Activated CD4-positive, alpha-beta T cell treated with anti-CD3 and anti-CD28 coated beads for 36 hours (primary cell): ENCODE results near the gene ULK1. TPM values are rescaled to one million over a fixed set of nuclear protein-coding genes. Genes with fewer than 3 reads are reported as not detected.

ENCODE experiments used
- ATAC-seq: fragments of 200-7000 bp; cut with Tn5 transposase; one replicate; pipeline ENCODE4 v1.10.0; 2021; ENCODE audit warnings: mild to moderate bottlenecking, moderate library complexity
- CTCF ChIA-PET: fragments of 350-600 bp; sonication (Branson Sonifier 250); formaldehyde crosslinking; loops from one replicate; lab custom pipeline; 2021; ENCODE audit warnings: antibody characterized with exemption; lab: Charles Lee
- POLR2A ChIA-PET: fragments of 350-600 bp; sonication (Branson Sonifier 250); formaldehyde crosslinking; loops from one replicate; lab custom pipeline; 2021; ENCODE audit warnings: antibody characterized with exemption, inconsistent platforms; lab: Charles Lee
- DNase-seq: peaks from one replicate; pipeline ENCODE4 v3.0.0-alpha.2; 2020
- H3K27ac Mint-ChIP-seq: one replicate; pipeline ENCODE4 v1.8.0; 2021; ENCODE audit warnings: mixed read lengths
- H3K27me3 Mint-ChIP-seq: one replicate; pipeline ENCODE4 v1.8.0; 2021; ENCODE audit warnings: mixed read lengths
- H3K36me3 Mint-ChIP-seq: one replicate; pipeline ENCODE4 v1.8.0; 2021; ENCODE audit warnings: low read depth, mixed read lengths
- H3K4me1 Mint-ChIP-seq: one replicate; pipeline ENCODE4 v1.8.0; 2021; ENCODE audit warnings: mixed read lengths
- H3K4me3 Mint-ChIP-seq: one replicate; pipeline ENCODE4 v1.8.0; 2021; ENCODE audit warnings: mild to moderate bottlenecking, moderate library complexity, mixed read lengths
- H3K9me3 Mint-ChIP-seq: one replicate; pipeline ENCODE4 v1.8.0; 2021; ENCODE audit warnings: low read depth, mixed read lengths
- intact Hi-C, 2 experiments: fragments of 100-400 bp; cut with DNase I in 1 of 2; cut with micrococcal nuclease in 1 of 2; formaldehyde crosslinking; loops; one replicate each; pipeline versions ENCODE4 v1.14.2 to v1.15.1; 2022 to 2024; cut with DNase I, micrococcal nuclease
- total RNA-seq, 2 experiments: library from RNA; stranded (reverse); gene quantifications; one replicate each; pipeline ENCODE4 v1.2.3, GENCODE V29; 2021

The ULK1 gene
- total RNA-seq, 2 experiments from 2014 or later = 12.9 to 14.4 TPM

DNA sequence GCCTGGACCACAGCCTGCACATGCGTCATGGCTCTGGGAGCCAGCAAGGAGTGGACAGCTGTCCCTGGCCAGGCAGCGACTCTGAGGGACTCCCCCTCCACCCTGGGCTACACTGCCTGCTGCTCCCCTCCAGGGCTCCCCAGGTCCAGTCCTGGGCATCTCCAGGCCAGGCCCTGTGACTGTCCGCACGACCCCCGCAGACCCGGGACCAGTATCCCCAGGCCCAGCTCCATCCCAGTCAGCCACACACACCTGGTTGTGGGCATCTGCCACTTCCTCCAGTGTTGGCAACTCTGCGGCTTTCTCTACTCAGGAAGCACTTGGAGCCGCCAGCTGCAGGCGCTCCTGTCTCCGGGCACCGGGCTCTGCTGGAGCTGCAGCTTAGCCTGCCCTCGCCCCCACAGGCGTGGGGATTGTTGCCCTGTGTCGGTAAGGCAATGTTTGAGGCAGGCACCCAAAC is 2.4 kb downstream of the ULK1 start:
- ChIA-PET POLR2A (interaction anchor here (0.9 kb wide), 1 partner anchor 9 kb away, joined by 4 read pairs; no protein-coding TSS in a partner anchor), CTCF (no interaction called here)
- no peak overlapping the region for H3K27ac Mint-ChIP-seq
- DNase-seq (no peak), ATAC-seq (no peak)
- no peaks in the 10 kb centered on the region for H3K9me3 Mint-ChIP-seq
- H3K4me3 Mint-ChIP-seq = peak overlapping the region; percentile 78
- H3K27me3 Mint-ChIP-seq = no peaks in the 10 kb centered on the region
- H3K4me1 Mint-ChIP-seq = peaks cover 12% of the 10 kb centered on the region
- H3K36me3 Mint-ChIP-seq = peaks cover 5% of the 10 kb centered on the region
- intact Hi-C loops = loop anchor here (1.0 kb wide), 2 partner anchors 32 to 247 kb away; partner anchors contain the start of genes DDX51 (in 1 of the 2), NOC4L (in 1 of the 2) and PUS1 (in 1 of the 2)

DNA sequence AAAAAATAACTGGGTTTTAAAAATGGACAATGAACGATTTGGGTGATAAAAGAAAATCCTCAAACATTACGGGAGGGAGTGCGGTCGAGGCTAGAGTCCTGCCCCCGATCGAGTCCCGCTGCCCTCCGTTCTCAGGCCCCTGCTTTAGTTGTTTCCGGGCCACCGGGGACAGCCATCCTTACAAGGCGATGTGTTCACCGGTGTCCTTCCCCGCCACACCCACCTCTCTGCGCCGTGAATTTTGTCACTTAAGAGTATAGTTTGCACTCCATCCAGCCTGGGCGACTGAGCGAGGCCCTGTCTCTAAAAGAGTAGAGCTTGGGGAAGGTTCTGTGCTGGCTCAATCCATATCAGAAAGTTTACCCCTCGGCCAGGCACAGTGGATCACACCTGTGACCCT is 2.9 kb downstream of the ULK1 start:
- Mint-ChIP-seq H3K4me3 (peak overlapping the region; percentile 78), H3K36me3 (peaks cover 5% of the 10 kb centered on the region), H3K27me3 (no peaks in the 10 kb centered on the region), H3K27ac (no peak overlapping the region), H3K4me1 (peaks cover 12% of the 10 kb centered on the region), H3K9me3 (no peaks in the 10 kb centered on the region)
- ChIA-PET POLR2A (interaction anchor here (0.9 kb wide), 1 partner anchor 9 kb away, joined by 4 read pairs; no protein-coding TSS in a partner anchor), CTCF (no interaction called here)
- no peak for DNase-seq
- intact Hi-C loops = no loop called here
- no peak for ATAC-seq

DNA sequence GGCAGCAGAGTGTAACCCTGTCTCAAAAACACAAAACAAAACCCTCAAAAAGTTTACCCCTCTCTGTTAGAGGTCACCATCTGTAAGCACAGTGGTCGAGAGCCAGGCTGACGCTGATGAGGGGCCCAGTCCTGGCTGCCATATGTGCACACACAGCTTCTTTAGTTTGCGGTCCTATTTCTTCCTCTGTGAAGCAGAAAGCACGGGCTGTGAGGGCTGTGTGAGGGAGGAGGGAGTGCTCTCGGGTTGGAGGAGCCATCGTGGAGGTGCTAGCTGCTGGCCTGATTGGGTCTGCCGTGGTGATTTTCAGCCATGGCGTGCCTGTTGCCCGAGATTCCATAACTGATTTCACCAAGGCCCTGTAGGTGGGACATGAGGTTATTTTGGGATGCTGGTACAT is 3.5 kb downstream of the ULK1 start:
- intact Hi-C loops = no loop called here
- no peaks in the 10 kb centered on the region for H3K27me3 Mint-ChIP-seq
- ChIA-PET CTCF (no interaction called here), POLR2A (no interaction called here)
- H3K9me3 Mint-ChIP-seq = no peaks in the 10 kb centered on the region
- peaks cover 12% of the 10 kb centered on the region for H3K4me1 Mint-ChIP-seq
- H3K4me3 Mint-ChIP-seq = no peak overlapping the region
- DNase-seq (no peak), ATAC-seq (no peak)
- no peak overlapping the region for H3K27ac Mint-ChIP-seq
- peaks cover 5% of the 10 kb centered on the region for H3K36me3 Mint-ChIP-seq

DNA sequence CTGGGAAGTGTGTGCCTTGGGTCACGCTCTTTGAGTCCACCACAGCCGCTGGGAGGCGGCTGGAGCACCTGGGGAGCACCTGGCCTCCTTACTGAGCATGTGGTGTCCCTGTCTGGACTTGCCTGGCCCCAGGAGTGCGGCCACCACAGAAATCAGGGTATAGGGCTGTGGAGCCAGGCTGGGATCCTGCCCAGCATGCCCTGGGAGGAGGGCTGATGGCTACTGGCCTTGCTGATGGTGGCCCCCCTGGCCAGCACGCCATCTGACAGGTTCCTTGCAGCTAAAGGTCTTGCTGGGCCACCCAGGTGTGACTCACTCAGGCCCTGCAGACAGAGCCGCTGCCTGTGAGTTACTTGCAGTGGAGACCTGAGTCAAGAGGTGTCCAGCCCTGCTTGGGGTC is 6.0 kb downstream of the ULK1 start:
- DNase-seq (no peak), ATAC-seq (no peak)
- Mint-ChIP-seq H3K4me1 (peaks cover 15% of the 10 kb centered on the region), H3K27ac (no peak overlapping the region), H3K36me3 (peaks cover 5% of the 10 kb centered on the region), H3K9me3 (no peaks in the 10 kb centered on the region), H3K27me3 (no peaks in the 10 kb centered on the region), H3K4me3 (no peak overlapping the region)
- CTCF ChIA-PET = no interaction called here
- POLR2A ChIA-PET = no interaction called here
- intact Hi-C loops = no loop called here

DNA sequence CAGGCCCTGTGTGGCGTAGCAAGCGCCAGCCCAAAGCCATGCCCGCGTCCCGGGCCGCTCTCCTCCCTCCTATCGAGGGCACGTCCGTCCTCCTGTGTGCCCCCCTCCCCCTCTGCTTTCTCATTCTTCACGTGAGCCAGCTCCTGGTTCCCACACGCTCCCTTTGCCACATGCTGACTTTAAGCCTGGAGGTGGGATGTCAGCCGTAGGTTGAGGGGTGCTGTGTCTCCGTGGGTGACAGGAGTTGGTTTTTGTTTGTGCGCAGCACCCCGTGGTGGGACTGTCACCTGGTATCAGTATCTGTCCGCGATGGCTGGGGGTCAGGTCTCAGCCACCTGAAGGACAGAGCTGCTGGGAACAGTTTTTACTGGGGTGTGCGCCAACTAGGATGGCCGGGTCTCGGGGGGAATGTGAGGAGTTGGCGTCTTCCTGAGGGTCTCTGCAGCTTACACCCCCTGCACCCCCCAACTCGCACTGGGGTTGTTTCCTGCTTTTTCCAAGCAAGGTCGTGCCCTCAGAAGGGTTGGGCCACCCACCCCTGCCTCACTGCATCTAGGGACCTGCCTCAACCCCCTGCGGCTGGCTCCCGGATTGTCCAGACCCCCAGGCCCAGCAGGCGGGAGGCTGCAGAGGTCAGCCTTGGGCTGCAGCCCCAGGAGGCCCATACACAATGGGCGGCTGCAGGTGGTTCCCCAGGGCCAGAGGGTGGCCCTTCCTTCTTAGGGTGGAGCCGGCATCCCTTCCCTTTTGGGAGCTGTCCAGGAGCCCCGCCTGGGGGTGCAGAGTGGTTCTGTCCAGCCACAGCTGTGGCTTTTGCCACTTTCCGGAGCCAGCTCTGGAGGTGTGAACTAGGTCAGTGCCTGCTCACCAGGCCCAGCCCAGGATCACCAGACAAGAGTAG is 7.3 kb downstream of the ULK1 start:
- ChIA-PET CTCF (interaction anchor here (0.6 kb wide), 1 partner anchor 95 kb away, joined by 3 read pairs; no protein-coding TSS in a partner anchor), POLR2A (no interaction called here)
- Mint-ChIP-seq H3K4me1 (peaks cover 16% of the 10 kb centered on the region), H3K4me3 (no peak overlapping the region), H3K27me3 (no peaks in the 10 kb centered on the region), H3K9me3 (no peaks in the 10 kb centered on the region), H3K27ac (no peak overlapping the region), H3K36me3 (peaks cover 4% of the 10 kb centered on the region)
- no peak for ATAC-seq
- intact Hi-C loops = no loop called here
- DNase-seq = no peak

DNA sequence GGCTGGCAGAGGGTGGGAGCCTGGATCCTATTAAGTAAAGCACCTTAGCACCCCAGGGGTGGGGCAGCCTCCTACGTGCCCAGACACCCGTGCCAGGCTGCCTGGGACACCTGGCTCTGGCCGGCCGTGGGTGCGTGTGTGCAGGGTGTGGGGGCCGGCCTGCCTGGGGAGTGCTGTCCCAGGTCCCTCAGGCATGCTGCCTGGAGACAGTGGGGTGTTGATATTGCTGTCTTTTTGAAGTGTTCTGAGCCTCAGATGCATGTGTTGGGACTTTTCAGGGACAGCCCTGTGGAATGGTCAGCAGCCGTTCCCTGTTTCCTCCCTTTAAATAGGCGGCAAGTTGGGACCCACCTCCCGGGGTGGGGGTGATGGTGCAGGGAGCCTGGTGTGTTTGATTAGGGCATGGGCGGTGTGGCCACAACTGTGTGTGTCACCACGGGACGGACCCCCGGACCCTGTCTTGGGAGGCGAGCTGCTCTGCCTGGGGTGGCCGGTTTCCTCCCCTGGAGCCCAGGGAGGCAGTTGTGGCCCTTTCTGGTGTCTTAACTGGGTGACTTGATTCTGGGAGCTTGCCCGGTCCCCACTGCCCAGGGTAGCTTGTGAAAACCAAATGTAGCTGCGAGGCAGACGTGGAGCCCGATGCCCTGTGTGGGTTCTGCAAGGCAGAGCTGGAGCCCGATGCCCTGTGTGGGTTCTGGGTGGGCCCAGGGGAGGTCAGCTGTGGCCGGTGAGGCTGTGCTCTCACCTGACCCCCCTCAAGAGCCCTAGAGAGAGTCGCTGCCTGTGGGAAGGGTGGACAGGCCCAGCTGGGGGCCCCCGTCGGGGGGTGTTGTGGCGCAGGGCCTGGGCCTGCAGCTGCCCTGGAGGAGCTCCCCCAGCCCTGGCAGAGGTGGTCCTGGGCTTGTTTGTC is 8.2 kb downstream of the ULK1 start:
- ATAC-seq (no peak), DNase-seq (no peak)
- H3K36me3 Mint-ChIP-seq = peaks cover 2% of the 10 kb centered on the region
- no peak overlapping the region for H3K4me3 Mint-ChIP-seq
- ChIA-PET CTCF (interaction anchor here (0.6 to 1.1 kb wide), 2 partner anchors 20 to 95 kb away, joined by 3 read pairs; no protein-coding TSS in a partner anchor), POLR2A (no interaction called here)
- H3K9me3 Mint-ChIP-seq = no peaks in the 10 kb centered on the region
- intact Hi-C loops = no loop called here
- H3K4me1 Mint-ChIP-seq = peaks cover 11% of the 10 kb centered on the region
- no peak overlapping the region for H3K27ac Mint-ChIP-seq
- no peaks in the 10 kb centered on the region for H3K27me3 Mint-ChIP-seq

DNA sequence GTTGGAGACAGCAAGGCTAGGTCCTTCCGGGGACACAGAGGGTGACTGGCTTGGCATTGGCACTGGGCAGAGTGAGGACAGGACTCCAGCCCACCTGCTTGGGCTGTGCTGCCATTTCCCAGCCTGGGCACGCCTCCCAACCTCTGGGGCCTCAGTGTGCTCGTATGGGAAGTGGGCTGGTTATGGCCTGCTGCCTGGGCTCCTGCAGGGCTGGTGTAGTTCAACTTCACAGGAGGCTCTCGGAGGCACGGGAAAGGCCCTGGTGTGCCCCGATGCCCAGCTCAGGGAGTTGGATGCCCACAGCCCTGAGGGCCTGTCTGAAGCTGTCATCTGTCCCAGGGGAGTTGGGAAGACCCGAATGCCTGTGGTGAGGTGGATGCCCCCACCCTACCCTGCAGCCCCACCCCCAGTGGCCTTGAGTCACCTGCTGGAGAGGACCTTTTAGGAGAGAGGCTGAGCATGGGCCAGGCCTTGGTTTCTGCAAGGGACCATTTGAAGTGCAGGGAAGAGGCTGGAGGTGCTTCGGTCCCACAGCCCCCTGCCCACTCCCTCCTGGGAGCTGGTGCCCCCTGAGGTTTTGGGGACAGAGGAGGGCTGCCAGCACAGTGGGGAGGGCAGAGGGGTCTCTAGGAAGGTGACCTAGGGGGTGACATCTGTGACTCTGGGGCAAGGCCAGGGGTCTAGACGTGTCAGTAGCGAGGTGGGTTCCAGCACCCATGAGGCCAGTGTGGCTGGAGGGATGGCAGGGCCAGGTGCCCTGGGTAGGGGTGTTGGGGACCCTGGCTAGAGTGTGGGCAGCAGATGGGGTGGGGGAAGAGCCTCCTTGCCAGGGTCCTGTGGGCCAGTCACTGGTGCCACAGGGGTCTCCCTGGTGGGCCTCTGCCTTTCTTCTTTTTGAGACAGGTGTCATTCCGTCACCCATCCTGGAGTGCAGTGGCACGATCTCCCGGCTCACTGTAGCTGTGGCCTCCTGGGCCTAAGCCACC is 9.1 kb downstream of the ULK1 start:
- no peak for ATAC-seq

DNA sequence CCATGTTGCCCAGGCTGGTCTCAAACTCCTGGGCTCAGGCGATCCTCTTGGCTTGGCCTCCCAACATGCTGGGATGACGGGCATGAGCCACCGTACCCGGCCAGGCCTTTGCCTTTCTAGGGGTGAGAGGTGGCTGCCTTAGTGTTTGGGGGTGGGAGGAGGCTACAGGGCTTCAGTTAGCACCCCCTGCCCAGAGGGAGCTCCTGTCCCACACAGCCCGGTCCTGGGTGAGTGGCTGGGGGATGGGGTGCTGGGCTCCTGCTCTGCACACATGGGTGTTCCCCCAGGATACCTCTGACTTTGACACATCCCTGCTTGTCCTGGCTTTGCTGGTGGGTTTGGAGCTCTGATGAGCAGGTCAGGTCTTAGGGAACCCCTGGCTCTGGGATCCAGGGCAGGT is 9.9 kb downstream of the ULK1 start:
- DNase-seq = no peak
- Mint-ChIP-seq H3K27ac (peak overlapping the region; percentile 19), H3K27me3 (no peaks in the 10 kb centered on the region), H3K4me1 (peaks cover 8% of the 10 kb centered on the region), H3K4me3 (no peak overlapping the region), H3K9me3 (no peaks in the 10 kb centered on the region), H3K36me3 (peaks cover 2% of the 10 kb centered on the region)
- CTCF ChIA-PET = no interaction called here
- POLR2A ChIA-PET = no interaction called here
- no peak for ATAC-seq
- intact Hi-C loops = no loop called here

More for the DNA sequence above, 9.1 kb downstream of the ULK1 start:
- H3K9me3 Mint-ChIP-seq = no peaks in the 10 kb centered on the region
- H3K36me3 Mint-ChIP-seq = peaks cover 2% of the 10 kb centered on the region
- peaks cover 8% of the 10 kb centered on the region for H3K4me1 Mint-ChIP-seq
- H3K27me3 Mint-ChIP-seq = no peaks in the 10 kb centered on the region
- intact Hi-C loops = no loop called here
- H3K27ac Mint-ChIP-seq = no peak overlapping the region
- H3K4me3 Mint-ChIP-seq = no peak overlapping the region
- ChIA-PET CTCF (interaction anchor here (1.1 kb wide), 1 partner anchor 21 kb away, joined by 3 read pairs; no protein-coding TSS in a partner anchor), POLR2A (no interaction called here)
- no peak for DNase-seq

DNA sequence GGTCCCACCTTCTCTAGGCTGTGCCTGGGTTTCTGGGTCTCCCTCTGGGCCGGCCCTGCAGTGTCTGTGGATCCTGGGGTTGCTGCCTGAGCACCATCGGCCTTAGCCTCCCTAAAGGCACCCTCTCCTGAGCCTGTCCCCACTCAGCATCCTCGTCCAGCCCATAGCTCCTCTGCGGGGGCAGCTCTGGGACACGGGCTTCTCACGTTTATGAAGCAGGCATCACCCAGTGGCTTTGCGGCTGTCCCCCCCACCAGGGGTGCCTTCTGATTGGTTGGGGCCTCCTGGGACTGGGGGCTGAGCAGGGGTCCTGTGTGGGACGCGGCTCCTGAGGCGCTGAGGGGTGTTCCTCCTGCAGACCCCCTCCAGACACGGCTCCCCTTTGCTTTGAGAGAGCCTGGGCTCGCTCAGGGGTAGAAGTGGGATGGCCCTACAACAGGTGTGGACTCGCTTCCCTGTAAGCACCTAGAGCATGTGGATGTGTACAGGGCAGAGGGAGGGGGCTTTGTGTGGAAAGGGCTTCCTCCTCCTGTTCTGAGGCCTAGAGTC is 10.7 kb downstream of the ULK1 start:
- POLR2A ChIA-PET = interaction anchor here (1.6 kb wide), 1 partner anchor 8 kb away, joined by 4 read pairs; no protein-coding TSS in a partner anchor
- Mint-ChIP-seq H3K27ac (no peak overlapping the region), H3K4me3 (no peak overlapping the region), H3K27me3 (no peaks in the 10 kb centered on the region), H3K9me3 (no peaks in the 10 kb centered on the region), H3K4me1 (peaks cover 8% of the 10 kb centered on the region), H3K36me3 (peaks cover under 1% of the 10 kb centered on the region)
- CTCF ChIA-PET = no interaction called here
- intact Hi-C loops = no loop called here
- no peak for ATAC-seq
- no peak for DNase-seq

DNA sequence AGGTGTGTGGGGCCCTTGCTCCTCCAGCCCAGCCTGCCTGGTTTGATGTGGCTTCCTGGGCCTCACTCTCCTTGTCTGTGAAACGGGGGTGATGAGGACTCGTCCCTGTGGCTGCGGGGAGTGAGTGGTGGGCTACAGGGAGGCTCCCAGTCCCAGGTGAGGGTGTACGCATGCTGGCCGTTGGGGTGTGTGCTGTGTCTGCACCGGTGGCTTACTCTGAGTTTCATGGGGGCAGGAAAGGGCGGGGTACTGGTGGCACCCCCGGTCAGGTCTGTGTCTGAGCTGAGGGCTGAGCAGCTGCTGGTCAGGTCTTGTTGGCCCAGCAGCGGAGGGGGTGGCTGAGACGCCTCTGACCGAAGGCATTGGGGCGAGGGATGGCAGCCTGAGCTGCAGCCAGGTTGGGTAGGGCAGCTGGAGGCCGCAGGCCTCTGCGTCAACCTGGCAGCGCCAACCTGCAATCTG is 11.2 kb downstream of the ULK1 start:
- DNase-seq (no peak), ATAC-seq (no peak)
- CTCF ChIA-PET = no interaction called here
- no peak overlapping the region for H3K27ac Mint-ChIP-seq
- intact Hi-C loops = no loop called here
- POLR2A ChIA-PET = interaction anchor here (1.6 kb wide), 1 partner anchor 9 kb away, joined by 4 read pairs; no protein-coding TSS in a partner anchor
- no peaks in the 10 kb centered on the region for H3K27me3 Mint-ChIP-seq
- H3K9me3 Mint-ChIP-seq = no peaks in the 10 kb centered on the region
- no peak overlapping the region for H3K4me3 Mint-ChIP-seq
- H3K36me3 Mint-ChIP-seq = no peaks in the 10 kb centered on the region
- peaks cover 8% of the 10 kb centered on the region for H3K4me1 Mint-ChIP-seq
